Measurements from ENCODE around the gene HDDC3. TPM values are rescaled to one million over a fixed set of nuclear protein-coding genes. Genes with fewer than 3 reads are reported as not detected.
A peak's percentile ranks its signal among the peaks of the same experiment; 100 is the strongest.

Gene HDDC3
- total and polyA plus RNA-seq, 9 of the 15 experiments (the other 6 are each of a cell fraction or from before 2014, with no cell fraction given) = 14.9 to 55.8 (median 36.9) TPM

DNA sequence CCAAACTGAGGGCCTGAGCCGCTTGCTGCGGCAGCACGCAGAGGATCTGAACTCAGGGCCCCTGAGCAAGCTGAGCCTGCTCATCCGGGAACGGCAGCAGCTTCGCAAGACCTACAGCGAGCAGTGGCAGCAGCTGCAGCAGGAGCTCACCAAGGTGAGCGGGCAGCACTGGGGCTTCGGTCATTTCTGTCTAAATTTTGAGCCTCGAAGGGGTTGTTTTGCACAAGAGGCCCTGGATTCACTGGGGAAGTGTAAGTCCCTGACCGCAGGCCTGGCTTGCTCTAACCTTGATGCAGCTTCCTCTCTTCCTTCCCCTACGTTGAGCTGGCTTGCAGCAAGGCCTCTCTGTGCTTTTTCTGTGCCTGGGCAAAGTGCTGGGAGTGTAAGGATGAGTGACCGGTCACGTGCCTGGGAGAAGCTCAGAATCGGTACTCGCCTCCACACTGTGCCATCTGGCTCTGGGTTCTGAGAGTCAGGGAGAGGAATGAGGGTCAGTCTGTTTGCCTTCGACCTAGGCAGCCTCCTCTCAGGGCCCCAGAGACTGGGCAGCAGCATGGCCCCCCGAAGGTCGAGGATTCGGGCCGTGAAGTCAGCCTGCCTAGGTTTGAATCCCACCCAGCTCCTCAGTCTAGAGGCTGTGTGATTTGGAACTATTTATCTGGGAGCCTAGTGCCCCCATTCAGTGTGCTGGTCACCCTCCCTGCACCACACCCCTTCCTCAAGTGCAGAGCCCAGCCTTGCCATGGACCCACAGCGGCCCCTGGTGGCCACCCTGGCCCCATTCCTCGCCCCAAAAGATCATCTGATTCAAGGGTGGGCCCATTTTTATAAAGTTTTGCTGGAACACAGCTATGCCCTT lies 46.7 kb downstream of the HDDC3 start (continued):
- TF ChIP-seq, protein P1, sequence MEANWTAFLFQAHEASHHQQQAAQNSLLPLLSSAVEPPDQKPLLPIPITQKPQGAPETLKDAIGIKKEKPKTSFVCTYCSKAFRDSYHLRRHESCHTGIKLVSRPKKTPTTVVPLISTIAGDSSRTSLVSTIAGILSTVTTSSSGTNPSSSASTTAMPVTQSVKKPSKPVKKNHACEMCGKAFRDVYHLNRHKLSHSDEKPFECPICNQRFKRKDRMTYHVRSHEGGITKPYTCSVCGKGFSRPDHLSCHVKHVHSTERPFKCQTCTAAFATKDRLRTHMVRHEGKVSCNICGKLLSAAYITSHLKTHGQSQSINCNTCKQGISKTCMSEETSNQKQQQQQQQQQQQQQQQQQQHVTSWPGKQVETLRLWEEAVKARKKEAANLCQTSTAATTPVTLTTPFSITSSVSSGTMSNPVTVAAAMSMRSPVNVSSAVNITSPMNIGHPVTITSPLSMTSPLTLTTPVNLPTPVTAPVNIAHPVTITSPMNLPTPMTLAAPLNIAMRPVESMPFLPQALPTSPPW (CRISPR knock-in tag; IDR thresholded peaks at IDR 0.05) = peak; percentile 54
- TF ChIP-seq SIX5 (IDR thresholded peaks at IDR 0.05; ENCODE audit: borderline replicate concordance in 1 of 2, insufficient read depth in 1 of 2, low read depth in 1 of 2, low read length in 2 of 2) (no peak), ZNF282 (CRISPR knock-in tag; IDR thresholded peaks at IDR 0.05) (no peak), SREBF1 (IDR thresholded peaks at IDR 0.05; ENCODE audit: borderline replicate concordance, low read depth, low read length) (no peak), ELF1 (tag; IDR thresholded peaks at IDR 0.05) (0 out of 2 replicates have a peak, but pooled peaks have one; percentile 15), JUND (IDR thresholded peaks at IDR 0.05; ENCODE audit: borderline replicate concordance, low read depth, low read length) (no peak), JUND (tag; IDR thresholded peaks at IDR 0.05; ENCODE audit: borderline replicate concordance, low read depth, low read length) (peak; percentile 29; the same call in 1 of the 3 replicates), MBD2 (IDR thresholded peaks at IDR 0.05; ENCODE audit: borderline replicate concordance, low read depth) (no peak), MEIS2 (IDR thresholded peaks at IDR 0.05; ENCODE audit: partially characterized antibody) (no peak), ZNF507 (tag; conservative IDR thresholded peaks at IDR 0.05) (no peak), RAD21 (CRISPR knock-in tag; conservative IDR thresholded peaks at IDR 0.05 in 1 of 2, IDR thresholded peaks at IDR 0.05 in 1 of 2) (peak; percentile 98 to 99), MECOM (CRISPR knock-in tag; IDR thresholded peaks at IDR 0.05) (peak; percentile 56; the same call in 1 of the 2 replicates), ZC3H8 (IDR thresholded peaks at IDR 0.05) (no peak), TCF3 (CRISPR knock-in tag; IDR thresholded peaks at IDR 0.05) (no peak), ZFX (CRISPR knock-in tag; IDR thresholded peaks at IDR 0.05) (peak; percentile 15; the same call in 1 of the 2 replicates), ZBTB7A (IDR thresholded peaks at IDR 0.05; ENCODE audit: borderline replicate concordance, control insufficient read depth, low read depth, low read length) (peak; percentile 54; the same call in 1 of the 2 replicates), NFRKB (IDR thresholded peaks at IDR 0.05; ENCODE audit: low read depth) (no peak), HIVEP1 (CRISPR knock-in tag; IDR thresholded peaks at IDR 0.05) (no peak), HDGF (IDR thresholded peaks at IDR 0.05) (no peak), STAT5B (CRISPR knock-in tag; IDR thresholded peaks at IDR 0.05) (no peak), CHAMP1 (IDR thresholded peaks at IDR 0.05) (no peak), ZNF668 (CRISPR knock-in tag; IDR thresholded peaks at IDR 0.05) (no peak), ZNF551 (CRISPR knock-in tag; IDR thresholded peaks at IDR 0.05) (no peak)
- TF ChIP-seq, protein P2, sequence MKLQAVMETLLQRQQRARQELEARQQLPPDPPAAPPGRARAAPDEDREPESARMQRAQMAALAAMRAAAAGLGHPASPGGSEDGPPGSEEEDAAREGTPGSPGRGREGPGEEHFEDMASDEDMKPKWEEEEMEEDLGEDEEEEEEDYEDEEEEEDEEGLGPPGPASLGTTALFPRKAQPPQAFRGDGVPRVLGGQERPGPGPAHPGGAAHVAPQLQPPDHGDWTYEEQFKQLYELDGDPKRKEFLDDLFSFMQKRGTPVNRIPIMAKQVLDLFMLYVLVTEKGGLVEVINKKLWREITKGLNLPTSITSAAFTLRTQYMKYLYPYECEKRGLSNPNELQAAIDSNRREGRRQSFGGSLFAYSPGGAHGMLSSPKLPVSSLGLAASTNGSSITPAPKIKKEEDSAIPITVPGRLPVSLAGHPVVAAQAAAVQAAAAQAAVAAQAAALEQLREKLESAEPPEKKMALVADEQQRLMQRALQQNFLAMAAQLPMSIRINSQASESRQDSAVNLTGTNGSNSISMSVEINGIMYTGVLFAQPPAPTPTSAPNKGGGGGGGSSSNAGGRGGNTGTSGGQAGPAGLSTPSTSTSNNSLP (IDR thresholded peaks at IDR 0.05; ENCODE audit: borderline replicate concordance, low read depth, low read length) = no peak
